OCI-LY1 (cell line): ENCODE data around the gene CCDC13.

Experiments used
- H2AFZ ChIP-seq: fragments of 200-600 bp; sonication (generic), shearing (Covaris generic); 2 replicates; pipeline ENCODE4 v1.6.0; 2014; ENCODE audit warnings: antibody characterized with exemption, mild to moderate bottlenecking, low read length
- H3F3A ChIP-seq: fragments of 200-600 bp; sonication (generic), shearing (Covaris generic); 2 replicates; pipeline ENCODE4 v1.6.0; 2014; ENCODE audit warnings: mild to moderate bottlenecking, antibody characterized with exemption, low read length, moderate library complexity; ENCODE audit not compliant: insufficient read depth
- H3K27ac ChIP-seq: fragments of 200-600 bp; sonication (generic); 2 replicates; pipeline ENCODE4 v1.5.1; 2014; ENCODE audit warnings: low read length, mixed run types, mild to moderate bottlenecking, low read depth; ENCODE audit not compliant: poor library complexity, severe bottlenecking
- H3K27me3 ChIP-seq: fragments of 200-600 bp; sonication (generic); 2 replicates; pipeline ENCODE4 v1.6.0; 2014; ENCODE audit warnings: antibody characterized with exemption, mild to moderate bottlenecking, low read length, moderate library complexity; ENCODE audit not compliant: insufficient read depth
- H3K36me3 ChIP-seq: fragments of 200-600 bp; sonication (generic); 2 replicates; pipeline ENCODE4 v1.6.1; 2014; ENCODE audit warnings: mild to moderate bottlenecking, antibody characterized with exemption, low read length, moderate library complexity, mixed read lengths; ENCODE audit not compliant: insufficient read depth
- H3K4me1 ChIP-seq: fragments of 200-600 bp; sonication (generic); 2 replicates; pipeline ENCODE4 v1.5.1; 2014; ENCODE audit warnings: mild to moderate bottlenecking, low read length, moderate library complexity; ENCODE audit not compliant: insufficient read depth, severe bottlenecking
- H3K4me2 ChIP-seq: fragments of 200-600 bp; sonication (generic), shearing (Covaris generic); 2 replicates; pipeline ENCODE4 v1.6.1; 2014; ENCODE audit warnings: low read length
- H3K4me3 ChIP-seq: fragments of 200-600 bp; sonication (generic); 2 replicates; pipeline ENCODE4 v1.5.1; 2014; ENCODE audit warnings: low read length, low read depth, mild to moderate bottlenecking, mixed read lengths; ENCODE audit not compliant: poor library complexity, severe bottlenecking
- H3K79me2 ChIP-seq: fragments of 200-600 bp; shearing (Covaris generic); 2 replicates; pipeline ENCODE4 v1.6.1; 2016; ENCODE audit warnings: mixed run types, low read length, mixed read lengths; ENCODE audit not compliant: insufficient read depth
- H3K9ac ChIP-seq: fragments of 200-600 bp; sonication (generic), shearing (Covaris generic); 2 replicates; pipeline ENCODE4 v1.6.1; 2014; ENCODE audit warnings: mild to moderate bottlenecking, low read length, mixed read lengths
- H3K9me2 ChIP-seq: fragments of 200-600 bp; sonication (generic), shearing (Covaris generic); 2 replicates; pipeline ENCODE4 v1.6.1; 2014; ENCODE audit warnings: low read depth, mild to moderate bottlenecking, low read length, mixed read lengths
- H3K9me3 ChIP-seq: fragments of 200-600 bp; shearing (Covaris generic); 2 replicates; pipeline ENCODE4 v1.6.1; 2014; ENCODE audit warnings: low read length, mixed read lengths
- H4K20me1 ChIP-seq: fragments of 200-600 bp; sonication (generic), shearing (Covaris generic); 2 replicates; pipeline ENCODE4 v1.6.0; 2016; ENCODE audit warnings: mild to moderate bottlenecking, low read length; ENCODE audit not compliant: insufficient read depth
- CTCF ChIP-seq: fragments of 200-600 bp; sonication (generic), shearing (Covaris generic); IDR thresholded peaks from 2 replicates; pipeline ENCODE4 v1.5.1; 2017; ENCODE audit warnings: mild to moderate bottlenecking, antibody characterized with exemption, low read length, moderate library complexity, mixed read lengths
- EZH2 ChIP-seq: fragments of 200-600 bp; sonication (generic), shearing (Covaris generic); IDR thresholded peaks from 2 replicates; pipeline ENCODE4 v1.8.0; 2017; ENCODE audit warnings: borderline replicate concordance, mixed run types, mild to moderate bottlenecking, antibody characterized with exemption, low read length, moderate library complexity, mixed read lengths

CCDC13 gene

GRCh38 chr3:42790714-42791229 lies 17.7 kb upstream of the CCDC13 start:
- H3K27me3 ChIP-seq = no peaks in the 10 kb centered on the region
- no peaks in the 10 kb centered on the region for H3K9me2 ChIP-seq
- peaks cover 19% of the 10 kb centered on the region; the same call in 1 of the 2 replicates for H3K79me2 ChIP-seq
- H3K9ac ChIP-seq = no peak overlapping the region
- peaks cover 2% of the 10 kb centered on the region; the same call in 1 of the 2 replicates for H3F3A ChIP-seq
- H3K9me3 ChIP-seq = no peaks in the 10 kb centered on the region
- no peaks in the 10 kb centered on the region for H3K4me1 ChIP-seq
- no peak overlapping the region for H3K4me3 ChIP-seq
- no peaks in the 10 kb centered on the region for H4K20me1 ChIP-seq
- H3K36me3 ChIP-seq = peaks cover 49% of the 10 kb centered on the region
- no peak overlapping the region for H3K27ac ChIP-seq
- TF ChIP-seq EZH2 (no peak), CTCF (no peak)
- H3K4me2 ChIP-seq = no peak overlapping the region
- H2AFZ ChIP-seq = no peak overlapping the region

- Histone ChIP-seq H3K27me3 (no peaks in the 10 kb centered on the region), H3K36me3 (peaks cover 58% of the 10 kb centered on the region), H3K4me1 (no peaks in the 10 kb centered on the region), H3K4me3 (no peak overlapping the region), H3K9me3 (no peaks in the 10 kb centered on the region), H2AFZ (no peak overlapping the region), H3K9me2 (no peaks in the 10 kb centered on the region), H3F3A (peaks cover 2% of the 10 kb centered on the region; the same call in 1 of the 2 replicates), H3K79me2 (peaks cover 14% of the 10 kb centered on the region; the same call in 1 of the 2 replicates), H3K9ac (no peak overlapping the region), H3K27ac (no peak overlapping the region), H3K4me2 (no peak overlapping the region), H4K20me1 (no peaks in the 10 kb centered on the region)
- no peak for TF ChIP-seq EZH2
- no peak for TF ChIP-seq CTCF
Measured at GRCh38 chr3:42786631-42787030, 13.6 kb upstream of the CCDC13 start.

GRCh38 chr3:42786212-42786611 lies 13.2 kb upstream of the CCDC13 start:
- Histone ChIP-seq H4K20me1 (no peaks in the 10 kb centered on the region), H3K9ac (no peak overlapping the region), H3F3A (peaks cover 2% of the 10 kb centered on the region; the same call in 1 of the 2 replicates), H3K79me2 (peaks cover 10% of the 10 kb centered on the region; the same call in 1 of the 2 replicates), H3K27ac (no peak overlapping the region), H3K9me3 (no peaks in the 10 kb centered on the region), H3K4me2 (no peak overlapping the region), H3K4me3 (no peak overlapping the region), H3K4me1 (no peaks in the 10 kb centered on the region), H2AFZ (no peak overlapping the region), H3K27me3 (no peaks in the 10 kb centered on the region), H3K9me2 (no peaks in the 10 kb centered on the region), H3K36me3 (peaks cover 54% of the 10 kb centered on the region)
- TF ChIP-seq EZH2 (no peak), CTCF (no peak)
